Activated naive CD4-positive, alpha-beta T cell treated with anti-CD3 and anti-CD28 coated beads, Interleukin-2, amount 50 U/mL, for 16 hours (primary cell): ENCODE results near the gene CCDC85A.
"Not testable (repeated sequence)": the region's sequence is repeated elsewhere in the genome, so short reads cannot be mapped to it uniquely, and the experiment has no call there.

ENCODE experiments used
- DNase-seq: peaks from one replicate; pipeline ENCODE4 v3.0.0-alpha.2; 2020

Gene CCDC85A

DNA sequence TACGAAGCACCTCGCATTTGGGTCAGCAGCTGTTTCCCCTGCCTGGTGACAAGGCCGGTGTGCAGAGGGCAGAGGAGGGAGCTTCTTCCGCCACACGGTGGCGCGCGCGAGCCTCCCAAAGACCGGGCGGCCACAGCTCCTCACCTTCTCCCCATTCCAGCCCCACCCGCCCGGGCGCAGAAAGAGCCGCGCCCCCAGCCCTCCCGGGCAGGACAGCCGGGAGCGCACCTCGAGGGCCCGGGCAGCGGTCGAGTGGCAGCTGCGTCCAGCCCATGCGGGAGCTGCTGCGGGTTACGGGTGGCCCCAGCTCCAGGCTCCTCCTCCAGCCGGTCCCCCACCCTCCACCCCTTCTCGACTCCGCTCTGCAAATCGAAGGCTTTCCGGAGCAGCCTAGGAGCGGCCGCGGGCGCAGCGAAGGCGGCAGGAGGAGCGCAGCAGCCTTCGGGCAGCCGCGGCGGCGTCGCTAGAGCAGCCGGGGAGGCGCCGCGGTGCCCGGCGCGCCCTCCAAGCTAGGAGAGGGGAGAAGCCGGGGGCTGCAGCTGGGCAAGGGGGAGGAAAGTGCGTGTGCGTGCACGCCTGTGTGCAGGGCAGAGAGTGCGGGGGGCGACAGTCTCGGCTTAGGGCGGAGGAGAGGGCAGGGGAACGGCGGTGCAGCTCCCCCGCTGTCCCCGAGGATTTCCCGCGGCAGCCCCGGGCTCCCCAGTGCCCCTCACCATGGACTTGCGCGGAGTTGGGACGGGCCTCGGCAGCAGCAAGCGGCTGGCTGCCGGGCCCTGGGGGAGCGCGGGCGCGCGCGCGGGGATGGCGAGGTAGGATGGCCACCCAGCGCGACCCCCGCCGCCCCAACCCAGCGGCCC, at the start of gene CCDC85A:
Gene CCDC85A, plus strand, starts transcription at position 348 of the 857 bp plus-strand sequence. CDS start 635 bp downstream, outside the sequence.
- DNase-seq, result peak; percentile 61

DNA sequence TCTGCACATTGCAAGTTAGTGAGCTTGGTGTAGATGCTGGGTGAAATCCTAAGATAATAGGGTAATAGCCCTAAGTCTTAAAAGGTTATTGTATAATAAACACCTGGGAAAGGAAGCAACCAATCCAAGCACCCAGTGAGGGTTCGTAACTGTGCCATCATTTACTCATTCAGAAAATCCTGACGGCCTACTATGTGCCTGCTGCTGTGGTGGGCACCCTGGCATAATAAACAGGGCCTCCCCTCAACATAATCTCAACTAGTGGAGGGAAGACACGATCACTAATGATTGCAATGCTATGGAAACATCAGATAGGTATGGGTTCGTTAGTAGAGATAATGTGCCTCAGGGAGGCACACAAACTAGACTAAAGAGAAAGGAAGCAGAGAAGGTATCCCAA, 48.9 kb upstream of the CCDC85A start:
- DNase-seq, result no peak

DNA sequence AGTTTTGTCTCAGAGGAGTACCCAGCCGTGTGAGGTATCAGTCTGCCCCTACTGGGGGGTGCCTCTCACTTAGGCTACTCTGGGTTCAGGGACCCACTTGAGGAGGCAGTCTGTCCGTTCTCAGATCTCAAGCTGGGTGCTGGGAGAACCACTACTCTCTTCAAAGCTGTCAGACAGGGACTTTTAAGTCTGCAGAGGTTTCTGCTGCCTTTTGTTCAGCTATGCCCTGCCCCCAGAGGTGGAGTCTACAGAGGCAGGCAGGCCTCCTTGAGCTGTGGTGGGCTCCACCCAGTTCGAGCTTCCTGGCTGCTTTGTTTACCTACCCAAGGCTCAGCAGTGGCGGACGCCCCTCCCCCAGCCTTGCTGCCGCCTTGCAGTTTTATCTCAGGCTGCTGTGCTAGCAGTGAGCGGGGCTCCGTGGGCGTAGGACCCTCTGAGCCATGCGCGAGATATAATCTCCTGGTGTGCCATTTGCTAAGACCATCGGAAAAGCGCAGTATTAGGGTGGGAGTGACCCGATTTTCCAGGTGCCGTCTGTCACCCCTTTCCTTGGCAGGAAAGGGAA, 41.2 kb upstream of the CCDC85A start:
- DNase-seq, result not testable (repeated sequence)

DNA sequence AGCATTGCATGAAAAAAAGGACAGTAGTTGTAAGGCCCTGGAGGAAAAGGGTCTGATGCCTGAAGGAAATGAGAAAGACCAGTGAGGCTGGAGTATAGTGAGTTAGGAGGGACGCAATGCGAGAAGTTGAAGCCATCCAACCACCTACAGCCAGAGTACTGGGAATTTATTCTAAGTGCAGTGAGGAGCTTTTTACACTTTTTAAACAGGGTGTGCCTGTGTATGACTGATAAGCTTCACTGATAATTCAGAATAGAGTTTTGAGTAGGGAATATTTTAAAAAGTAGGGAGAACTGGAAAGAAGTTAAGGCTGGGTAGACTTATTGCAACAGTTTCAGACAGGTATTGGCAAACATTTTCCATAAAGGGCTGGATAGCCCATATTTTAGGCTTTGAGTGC, 35.9 kb upstream of the CCDC85A start:
- no peak for DNase-seq

DNA sequence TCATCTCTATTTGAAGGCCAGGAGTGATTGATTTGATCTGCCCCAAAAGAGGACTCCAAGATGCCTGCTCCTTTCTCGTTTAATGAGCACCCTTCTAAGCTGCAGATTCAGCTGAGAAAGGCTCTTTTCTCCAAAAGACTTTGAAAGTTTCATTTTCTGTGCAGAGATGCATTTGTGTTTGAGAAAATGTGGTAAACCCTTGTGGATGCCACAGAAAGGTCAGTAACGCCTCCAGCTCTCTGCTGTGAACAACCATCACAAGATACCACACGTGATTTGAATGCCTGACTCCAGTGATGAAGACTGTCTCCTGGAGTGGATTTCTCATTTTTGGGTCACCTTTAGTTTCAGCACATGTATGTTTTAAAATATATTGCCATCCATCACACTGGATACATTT, 35.0 kb upstream of the CCDC85A start:
- no peak for DNase-seq

DNA sequence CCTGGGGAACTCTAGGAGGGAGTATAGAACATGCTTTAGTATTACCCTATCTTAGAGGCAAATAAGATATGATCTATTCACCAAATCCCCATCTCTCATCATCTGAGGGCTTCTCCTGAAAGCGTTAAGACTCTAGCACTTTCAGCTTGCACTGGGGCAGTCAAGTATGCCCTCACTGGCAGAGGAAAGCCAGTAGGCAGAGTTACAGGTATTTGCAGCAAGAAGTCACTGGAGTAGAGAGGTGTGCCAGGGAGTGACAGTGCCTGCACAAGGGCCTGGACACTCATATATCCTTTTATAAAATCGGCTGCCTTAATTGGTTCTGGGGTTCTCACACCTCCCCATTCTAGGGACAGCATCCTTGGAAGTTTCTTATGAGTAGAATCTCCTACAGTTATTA, 31.9 kb upstream of the CCDC85A start:
- no peak for DNase-seq

DNA sequence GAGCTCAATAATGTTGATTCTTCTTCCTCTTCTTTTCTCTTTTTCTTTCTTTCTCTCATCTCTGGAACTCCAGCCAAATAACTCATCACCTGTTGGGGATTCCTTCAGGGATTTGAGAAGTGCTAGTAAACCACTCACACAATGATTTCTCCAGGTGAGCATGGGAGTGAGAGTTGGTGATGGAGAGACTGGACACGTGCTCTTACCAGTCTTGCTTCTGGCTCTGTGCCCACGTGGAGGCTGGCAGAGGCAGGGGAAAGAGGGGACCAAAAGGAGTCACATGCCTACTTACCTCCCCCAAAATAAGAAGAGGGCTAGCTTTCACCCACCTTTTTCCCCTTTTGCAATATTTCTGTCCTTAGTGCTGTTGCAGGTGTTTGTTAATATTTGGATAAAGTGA, 28.6 kb upstream of the CCDC85A start:
- no peak for DNase-seq

DNA sequence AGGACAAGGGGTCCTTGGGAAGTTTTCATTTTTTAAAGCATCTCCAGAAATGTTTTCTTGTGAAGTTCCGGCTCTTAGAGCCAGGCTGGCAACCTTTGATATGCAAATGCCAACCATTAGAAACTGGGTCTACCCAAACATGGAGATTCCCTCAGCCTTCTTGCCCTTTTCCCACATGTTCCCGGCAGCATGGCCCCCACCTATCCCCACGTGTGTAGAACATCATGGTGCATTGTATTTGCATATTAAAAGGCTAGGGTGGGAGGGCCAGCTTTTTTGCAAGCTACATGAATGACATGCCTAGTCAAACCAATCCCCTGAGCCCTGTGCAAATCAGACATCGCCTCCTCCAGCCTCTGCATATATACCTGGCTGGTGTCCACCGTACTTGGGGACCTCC, 23.9 kb upstream of the CCDC85A start:
- not testable (repeated sequence) for DNase-seq

DNA sequence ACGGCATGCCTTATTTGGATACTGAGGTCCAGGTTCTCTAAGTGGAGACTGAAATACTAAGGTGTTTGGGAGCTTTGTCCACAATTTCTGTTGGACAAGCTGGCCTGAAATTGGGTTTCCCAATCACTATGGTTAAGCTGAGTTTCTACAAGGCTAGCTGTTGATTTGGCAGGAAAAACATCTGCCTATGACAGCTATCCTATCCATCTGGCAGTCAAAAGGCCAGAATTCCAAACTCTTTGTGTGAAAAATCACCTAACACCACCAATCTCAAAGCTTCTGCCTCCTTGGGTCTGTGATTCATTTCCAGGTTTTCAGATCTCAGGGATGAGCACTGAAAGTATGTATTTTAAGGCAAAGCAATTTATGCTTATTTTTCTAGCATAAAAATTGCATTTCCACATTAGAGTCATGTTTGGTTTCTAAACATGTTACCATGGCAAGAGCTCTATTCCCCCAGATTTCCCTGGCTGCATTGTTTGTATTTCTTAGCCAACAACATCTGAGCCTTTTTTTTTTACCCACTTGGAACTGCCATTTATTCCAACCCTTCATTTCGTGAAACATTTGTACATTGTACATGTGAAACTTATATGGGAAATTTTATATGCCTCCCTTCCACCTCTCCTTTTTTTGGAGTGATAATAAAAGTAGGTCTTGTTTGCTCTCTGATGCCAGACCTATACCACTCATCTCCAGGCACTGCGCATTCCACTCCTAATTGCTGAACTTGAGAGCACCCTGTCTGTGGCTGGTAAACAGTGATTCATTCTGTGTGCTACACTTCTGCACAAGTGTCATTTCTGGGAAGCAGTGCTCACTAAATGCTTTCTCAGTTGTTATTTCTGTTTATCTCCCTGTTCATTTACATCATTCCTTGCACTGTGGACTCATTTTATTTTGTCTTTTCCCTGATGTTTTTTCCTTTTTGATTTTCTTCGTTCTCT, 15.9 kb upstream of the CCDC85A start:
- no peak for DNase-seq

DNA sequence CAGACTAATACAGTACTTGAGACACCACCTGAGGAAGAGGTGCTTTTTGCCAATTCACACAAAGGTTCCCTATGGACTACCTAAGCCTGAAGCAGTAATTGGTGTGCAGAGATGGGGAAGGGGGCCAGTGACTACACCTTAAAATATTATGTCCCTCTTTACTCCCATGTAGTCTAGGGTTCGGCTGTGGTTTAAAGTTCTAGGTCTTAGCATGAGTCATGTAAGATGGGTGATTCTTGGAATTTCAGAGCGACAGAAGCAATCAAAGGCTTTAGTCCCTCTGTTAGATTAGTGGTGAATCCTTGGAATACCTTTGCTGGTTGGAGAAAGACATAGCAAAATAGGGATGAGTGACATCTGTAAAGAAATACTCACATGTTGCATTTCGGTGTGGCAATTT, 14.3 kb upstream of the CCDC85A start:
- DNase-seq, result no peak

DNA sequence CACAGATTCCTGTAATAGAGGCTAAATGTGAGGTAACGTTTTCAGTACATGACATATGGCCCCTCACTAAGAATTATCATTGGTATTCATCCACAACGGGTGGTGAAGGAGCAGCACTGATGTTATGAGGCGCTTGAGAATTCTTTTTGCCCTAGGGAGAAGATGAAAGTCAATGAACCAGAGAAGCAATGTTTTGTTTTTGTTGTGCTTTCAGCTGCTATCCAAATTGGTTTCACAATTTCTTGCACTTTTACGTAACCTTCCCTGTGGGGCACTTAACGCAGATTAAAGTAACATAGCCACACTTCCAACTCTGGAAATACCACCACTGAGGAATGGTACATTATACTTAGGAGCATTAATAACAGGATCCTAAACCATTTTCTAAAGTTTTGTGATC, 13.3 kb upstream of the CCDC85A start:
- no peak for DNase-seq

DNA sequence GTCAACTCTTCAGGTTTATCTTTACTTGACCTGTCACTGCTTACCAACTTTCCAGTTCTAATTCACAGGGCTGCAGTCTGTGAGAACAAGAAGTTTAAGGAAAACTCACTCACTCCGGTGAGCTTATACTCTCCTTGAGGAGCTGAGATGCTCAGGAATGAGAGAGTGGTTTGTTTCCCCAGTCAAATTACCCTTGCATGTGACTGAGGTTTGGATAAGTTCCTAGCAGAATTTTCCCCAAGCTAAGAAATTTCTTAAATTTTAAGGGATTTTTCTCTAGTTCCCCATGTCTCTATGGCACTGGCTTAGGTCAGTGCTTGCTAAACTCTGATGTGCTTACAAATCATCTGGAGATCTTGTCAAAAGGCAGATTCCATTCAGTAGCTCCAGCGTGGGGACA, 12.8 kb upstream of the CCDC85A start:
- DNase-seq, result no peak

DNA sequence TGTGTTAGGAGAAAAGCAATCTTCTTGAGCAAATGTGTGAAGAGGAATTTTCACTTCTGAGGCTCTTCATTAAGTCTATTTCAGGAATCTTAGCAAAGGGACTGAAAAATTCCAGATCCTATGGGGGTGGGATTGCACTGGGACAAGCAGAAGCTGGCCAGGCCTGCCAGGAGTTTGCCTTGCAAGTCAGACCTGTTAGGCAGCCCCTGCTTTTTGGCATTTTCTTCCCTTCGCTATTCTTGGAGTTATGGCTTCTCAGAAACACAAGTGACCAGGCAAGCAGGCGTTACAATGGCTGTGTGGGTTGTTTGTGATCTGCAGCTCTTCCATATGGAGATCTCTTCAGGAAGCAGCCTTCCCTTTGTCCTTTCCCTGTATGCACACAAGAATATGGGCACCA, 8.0 kb upstream of the CCDC85A start:
- DNase-seq, result no peak

DNA sequence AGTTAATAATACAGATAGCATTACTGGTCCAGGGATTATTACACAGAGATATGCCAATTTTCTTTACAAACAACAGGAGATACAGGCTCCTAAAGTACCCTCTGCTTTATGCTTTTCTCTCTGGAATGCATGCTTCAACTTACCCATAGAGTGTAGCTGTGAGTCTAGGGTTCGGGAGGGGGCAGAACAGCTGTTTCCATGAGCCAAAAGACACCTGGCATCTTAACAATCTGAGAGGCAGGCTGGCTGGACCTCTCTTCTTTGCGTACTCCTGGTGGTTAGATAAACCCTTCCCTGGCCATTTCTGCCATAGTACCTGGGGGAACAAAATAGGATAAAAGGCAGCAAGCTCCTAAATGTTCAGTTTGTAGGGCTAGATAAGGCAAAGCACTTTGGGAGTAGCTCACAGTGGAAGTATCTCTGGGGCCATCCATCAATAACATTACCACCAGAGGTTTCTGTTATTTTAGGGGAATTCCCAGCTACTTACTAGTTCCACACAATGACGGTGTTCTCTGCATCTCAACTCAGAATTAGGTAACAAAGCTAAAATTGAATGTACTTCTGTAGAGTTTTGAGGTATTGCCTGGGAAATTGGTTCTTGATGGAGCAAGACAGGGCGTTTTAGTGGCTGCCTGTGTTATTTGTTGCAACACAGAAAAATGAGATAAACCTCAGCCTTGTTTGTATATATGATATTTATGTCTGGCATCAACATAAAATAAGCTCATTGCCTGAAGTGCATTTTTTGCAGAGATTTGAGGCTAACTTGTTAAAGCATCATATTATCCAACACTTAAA, 6.2 kb upstream of the CCDC85A start:
- no peak for DNase-seq

DNA sequence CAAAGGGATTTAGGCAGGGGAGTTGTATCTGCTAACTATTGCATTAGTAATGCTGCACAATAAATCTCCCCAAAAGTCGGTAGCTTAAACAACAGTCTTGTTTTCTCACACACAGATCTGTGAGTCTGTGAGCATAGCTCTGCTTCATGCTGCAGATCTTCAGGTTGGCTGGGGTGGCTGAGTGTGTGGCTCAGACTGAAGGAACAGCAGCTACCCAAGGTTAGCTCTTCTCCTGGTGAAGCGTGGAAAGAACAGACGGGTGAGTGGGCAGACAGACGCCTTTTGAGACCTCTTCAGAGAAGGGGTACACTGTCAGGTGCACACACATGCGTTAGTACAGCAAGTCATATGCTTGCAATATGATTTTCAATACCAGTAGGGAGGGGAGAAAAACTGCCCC, 3.9 kb upstream of the CCDC85A start:
- DNase-seq, result no peak

DNA sequence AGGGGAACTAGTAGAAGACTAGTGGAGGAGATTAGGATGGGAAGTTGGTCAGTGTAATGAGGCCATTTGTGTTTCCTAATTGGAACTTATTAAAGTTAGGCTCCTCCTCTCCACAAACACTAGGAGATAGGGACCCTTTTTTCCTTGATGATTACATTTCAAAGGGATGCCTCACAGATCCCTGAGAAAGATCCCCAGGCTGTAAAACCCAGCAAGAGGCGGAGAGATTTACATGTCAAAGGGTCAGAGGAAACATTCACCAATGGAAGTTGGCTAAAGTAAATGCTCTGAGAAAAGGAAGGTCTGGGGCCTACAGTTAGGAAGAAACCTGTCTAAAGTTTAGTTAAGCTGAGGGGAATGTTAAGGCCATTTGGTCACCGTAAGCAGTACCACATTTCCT, 1.4 kb upstream of the CCDC85A start:
- DNase-seq, result no peak

DNA sequence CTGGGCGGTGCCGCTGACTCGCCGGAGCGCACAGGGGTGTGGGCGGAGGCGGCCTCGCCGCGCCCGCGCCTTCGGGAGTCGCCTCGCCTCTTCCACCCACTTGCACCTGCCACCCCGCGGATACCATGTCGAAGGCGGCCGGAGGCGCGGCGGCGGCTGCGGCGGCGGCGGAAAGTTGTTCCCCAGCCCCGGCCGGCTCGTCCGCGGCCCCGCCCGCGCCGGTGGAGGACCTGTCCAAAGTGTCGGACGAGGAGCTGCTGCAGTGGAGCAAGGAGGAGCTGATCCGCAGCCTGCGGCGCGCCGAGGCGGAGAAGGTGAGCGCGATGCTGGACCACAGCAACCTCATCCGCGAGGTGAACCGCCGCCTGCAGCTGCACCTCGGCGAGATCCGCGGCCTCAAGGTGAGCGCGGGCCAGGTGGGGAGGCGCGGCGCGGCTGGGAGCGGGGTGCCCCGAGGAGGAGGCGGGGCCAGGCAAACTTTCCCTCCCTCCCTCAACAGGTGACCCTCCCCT, 766 bp downstream of the CCDC85A start:
- DNase-seq, result no peak

DNA sequence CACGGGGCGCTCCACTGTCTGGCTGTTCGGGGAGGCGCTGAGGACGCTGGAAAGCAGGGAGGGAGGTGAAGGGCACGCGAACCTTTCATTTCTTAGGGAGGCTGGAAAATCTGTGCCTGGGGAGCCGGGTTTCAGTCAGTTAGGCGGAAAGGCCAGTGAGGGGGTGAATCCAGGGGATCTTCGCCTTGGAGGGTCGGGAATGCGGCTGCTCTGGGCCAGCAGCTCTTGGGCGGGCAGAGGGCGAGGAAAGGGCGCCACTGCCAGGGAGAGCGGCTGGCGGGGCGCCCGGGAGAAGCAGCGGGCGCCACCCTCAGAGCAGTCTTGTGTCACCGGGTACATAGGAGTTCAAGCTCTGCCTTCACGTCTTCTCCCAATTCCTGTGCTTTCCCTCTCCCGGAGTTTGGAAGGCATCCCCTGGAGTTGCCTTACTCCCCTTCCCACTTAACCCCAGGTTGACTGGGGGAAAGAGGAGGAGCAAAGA, 1.4 kb downstream of the CCDC85A start:
- DNase-seq, result no peak

DNA sequence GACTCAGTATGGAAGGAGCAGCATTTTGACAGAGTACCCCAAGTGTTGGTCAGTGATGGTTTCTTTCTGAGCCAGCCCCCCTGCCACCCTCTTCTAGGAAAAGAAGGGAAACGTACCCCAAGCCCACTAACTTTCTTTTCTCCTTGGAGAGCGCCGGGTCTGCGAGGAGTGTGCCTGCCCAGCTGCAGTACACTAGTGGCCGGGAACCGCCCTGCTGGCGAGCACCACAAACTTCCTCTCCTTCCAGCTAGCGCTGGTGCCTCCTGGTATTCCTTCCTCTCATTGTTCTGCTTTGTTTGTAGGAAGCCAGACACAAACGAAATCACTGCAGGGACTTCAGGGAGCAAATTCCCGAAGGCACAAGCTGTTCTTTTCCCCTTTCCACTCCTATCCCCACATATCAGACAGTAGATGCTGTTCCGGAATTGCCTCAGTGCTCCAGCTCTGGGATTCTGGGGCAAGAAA, 1.8 kb downstream of the CCDC85A start:
- no peak for DNase-seq

DNA sequence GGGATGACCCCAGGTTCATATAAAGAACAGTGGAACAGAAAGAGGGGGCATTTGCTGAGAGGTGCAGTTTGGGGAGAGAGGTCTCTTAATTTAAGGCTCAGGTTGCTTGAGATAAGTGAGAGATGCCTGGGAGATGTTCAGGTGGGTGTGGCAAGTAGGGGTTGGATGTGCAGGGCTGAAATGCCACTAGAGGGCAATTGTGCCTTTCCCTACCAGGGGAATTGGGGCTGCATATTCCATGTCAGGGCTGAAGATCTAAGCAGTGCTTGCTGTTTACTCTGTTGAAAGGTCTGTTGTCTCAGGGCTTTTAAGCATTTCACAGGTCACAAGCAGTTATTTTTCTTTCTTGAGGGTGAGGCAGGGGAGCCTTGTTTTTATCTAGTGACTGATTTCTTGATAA, 7.8 kb downstream of the CCDC85A start:
- no peak for DNase-seq

DNA sequence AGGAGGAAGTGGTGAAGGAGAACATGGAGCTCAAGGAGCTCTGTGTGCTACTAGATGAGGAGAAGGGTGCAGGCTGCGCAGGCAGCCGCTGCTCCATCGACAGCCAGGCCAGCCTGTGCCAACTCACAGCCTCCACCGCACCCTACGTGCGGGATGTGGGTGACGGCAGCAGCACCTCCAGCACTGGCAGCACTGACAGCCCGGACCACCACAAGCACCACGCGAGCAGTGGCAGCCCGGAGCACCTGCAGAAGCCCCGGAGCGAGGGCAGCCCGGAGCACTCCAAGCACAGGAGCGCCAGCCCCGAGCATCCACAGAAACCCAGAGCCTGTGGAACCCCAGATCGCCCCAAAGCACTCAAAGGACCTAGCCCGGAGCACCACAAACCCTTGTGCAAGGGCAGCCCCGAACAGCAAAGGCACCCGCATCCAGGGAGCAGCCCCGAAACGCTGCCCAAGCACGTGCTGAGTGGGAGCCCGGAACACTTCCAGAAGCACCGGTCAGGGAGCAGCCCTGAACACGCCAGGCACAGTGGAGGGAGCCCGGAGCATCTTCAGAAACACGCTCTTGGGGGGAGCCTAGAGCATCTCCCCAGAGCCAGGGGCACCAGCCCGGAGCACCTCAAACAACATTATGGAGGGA, 9.0 kb downstream of the CCDC85A start:
- DNase-seq, result no peak

DNA sequence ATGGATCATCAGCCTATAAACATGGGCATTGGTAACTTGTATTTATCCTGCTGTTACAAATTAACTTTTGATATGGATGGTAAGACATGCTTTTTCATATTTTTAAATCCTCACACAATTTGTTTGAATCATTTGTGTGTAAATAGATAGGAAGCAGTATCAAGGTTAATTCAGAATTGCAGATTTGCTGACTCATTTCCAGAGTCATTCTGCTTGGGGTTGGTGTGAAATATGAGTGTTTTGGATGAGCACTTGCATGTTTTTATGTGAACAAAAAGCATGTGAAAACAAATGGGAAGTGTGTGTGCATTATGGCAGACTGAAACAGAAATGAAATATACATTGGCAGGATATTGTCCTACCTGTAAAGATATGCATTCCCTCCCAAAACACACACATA, 11.8 kb downstream of the CCDC85A start:
- DNase-seq, result no peak
